Left renal pelvis (tissue), 4 donors: ENCODE results near the gene CDH13. TPM values are rescaled to one million over a fixed set of nuclear protein-coding genes. Genes with fewer than 3 reads are reported as not detected.

Experiments used
- DNase-seq, 4 donors: peaks; one replicate each; pipeline ENCODE4 v3.0.0-alpha.2; 2013; ENCODE audit warnings: low read depth in 4 of 4, low spot score in 3 of 4
- polyA plus RNA-seq, 4 donors: library from polyadenylated mRNA; unstranded; fragments of 120-200 nt; gene quantifications; one replicate each; pipeline ENCODE4 v1.2.1, GENCODE V29; 2013; ENCODE audit not compliant: insufficient read length in 4 of 4

The CDH13 gene
- polyA plus RNA-seq, 4 donors = 4.9 to 18.0 (median 11.3) TPM

DNA sequence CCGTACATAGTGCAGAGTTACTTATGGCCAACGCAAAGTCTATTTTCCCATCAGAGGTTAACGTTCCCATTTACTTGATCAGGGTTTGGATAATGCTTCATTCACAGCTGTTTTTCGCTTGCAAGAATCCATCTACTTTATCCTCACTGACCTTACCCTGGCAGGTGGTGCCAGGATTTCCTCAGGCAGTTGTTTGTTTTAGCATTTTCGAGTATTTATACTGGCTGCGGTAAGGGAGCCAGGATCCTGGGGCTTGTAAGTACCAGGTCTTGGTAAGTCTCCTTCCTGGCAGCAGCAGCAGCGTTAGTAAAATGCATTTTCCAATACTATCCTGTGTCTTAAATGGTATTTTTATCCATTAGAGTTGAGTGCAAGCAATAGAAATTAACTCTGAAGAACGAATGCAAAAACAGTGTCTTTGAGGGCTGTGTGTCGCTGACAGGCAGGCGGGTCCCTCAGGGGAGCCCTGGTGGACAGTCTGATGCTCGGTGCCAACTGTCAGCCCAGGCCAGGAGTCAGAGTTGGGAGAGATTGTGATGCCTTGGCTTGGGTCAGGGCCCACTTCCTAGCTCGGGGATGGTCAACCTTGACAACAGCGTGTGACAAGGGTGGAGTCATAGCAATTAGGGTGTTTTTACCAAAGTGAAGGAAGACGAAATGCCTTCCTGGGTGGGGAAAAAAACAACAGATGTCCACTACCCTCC, 1088.6 kb downstream of the CDH13 start:
- DNase-seq = no peak

DNA sequence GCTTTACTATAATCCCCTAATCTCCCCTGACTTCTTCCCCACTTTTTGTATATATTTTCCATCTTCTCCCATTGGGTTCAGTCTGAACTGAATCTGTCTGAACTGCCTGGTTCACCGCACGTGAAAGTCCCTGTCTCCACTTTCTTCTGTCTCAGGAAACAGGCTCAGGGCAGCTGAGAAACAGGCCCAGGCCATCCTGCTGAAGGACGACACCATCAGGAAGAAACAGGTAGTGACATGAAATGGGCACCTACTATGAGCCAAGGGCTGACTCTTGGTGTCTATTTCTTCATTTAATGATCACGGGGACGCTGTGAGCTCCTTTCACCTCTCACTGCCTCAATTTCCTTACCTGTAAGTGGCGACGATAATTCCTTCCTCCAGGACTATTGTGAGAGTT, 1090.5 kb downstream of the CDH13 start:
- no peak for DNase-seq

DNA sequence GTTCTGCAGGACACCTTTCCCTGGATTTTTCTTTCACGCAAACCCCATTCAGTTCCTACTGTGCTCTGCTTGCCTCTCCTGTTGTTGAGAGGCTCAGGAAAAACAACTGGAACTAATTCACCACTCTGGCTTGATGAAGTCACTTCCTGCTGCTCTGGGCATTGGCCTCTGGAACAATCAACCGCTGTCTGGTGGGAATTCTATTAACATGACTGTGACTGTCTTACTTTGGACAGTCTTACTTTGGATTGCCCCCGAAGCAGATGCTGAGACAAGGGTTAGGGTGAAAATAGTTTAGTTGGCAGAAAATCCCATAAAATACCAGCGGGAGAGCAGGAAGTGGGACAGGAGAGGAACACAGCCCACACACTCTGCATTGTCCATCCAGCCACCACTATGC, 1091.0 kb downstream of the CDH13 start:
- DNase-seq = no peak

DNA sequence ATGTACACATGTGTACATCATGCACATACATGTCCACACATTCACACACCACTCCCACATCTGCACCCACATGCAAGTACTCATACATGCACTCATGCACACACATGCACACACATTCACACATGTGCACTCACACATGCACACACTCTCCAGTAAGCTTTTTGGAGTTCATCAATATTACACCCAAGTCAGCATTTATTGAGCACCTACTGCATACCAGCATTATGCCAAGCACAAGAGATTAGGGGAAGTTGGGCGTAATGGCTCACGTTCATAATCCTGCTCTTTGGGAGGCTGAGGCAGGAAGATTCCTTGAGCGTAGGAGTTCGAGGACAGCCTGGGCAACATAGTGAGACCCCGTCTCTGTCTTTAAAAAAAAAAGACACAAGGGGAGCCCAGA, 1093.4 kb downstream of the CDH13 start:
- DNase-seq = no peak

DNA sequence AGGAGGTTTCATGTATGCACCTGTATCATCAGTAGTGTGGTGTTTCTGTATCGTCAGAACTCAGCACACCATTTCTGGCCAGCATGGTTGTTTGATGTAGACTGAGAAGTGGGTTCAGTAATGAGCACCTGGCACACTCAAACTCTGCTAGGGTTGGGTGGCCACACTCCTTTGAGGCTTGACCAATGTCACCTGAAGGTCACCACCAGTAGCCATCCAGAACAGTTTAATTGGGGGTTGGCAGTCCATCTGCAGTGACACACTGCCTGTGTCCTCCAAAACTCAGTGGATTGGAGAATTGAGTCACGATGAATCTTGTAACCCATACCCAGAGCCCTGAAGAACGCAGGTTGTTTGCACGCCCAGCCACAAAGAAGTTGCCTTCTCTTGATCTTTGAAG, 1094.2 kb downstream of the CDH13 start:
- no peak for DNase-seq

DNA sequence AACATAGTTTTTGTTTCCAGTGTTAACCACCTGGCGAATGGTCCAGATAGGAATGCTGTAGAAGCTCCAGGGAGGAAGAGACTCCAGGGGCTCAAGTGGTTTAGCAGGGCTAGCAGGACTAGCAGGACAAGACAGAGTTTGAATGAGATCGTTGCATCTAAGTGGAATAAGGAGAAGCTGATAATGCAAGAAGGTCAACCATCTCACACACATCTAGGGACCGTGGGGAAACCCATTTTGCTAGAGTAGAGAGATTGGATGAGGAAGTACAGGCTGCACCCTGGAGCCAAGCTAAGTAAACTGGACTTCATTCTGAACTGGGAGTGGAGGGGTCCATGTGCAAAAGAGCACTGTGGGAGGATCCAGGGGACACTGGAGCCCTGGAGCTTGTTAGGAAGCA, 1094.9 kb downstream of the CDH13 start:
- DNase-seq = no peak

DNA sequence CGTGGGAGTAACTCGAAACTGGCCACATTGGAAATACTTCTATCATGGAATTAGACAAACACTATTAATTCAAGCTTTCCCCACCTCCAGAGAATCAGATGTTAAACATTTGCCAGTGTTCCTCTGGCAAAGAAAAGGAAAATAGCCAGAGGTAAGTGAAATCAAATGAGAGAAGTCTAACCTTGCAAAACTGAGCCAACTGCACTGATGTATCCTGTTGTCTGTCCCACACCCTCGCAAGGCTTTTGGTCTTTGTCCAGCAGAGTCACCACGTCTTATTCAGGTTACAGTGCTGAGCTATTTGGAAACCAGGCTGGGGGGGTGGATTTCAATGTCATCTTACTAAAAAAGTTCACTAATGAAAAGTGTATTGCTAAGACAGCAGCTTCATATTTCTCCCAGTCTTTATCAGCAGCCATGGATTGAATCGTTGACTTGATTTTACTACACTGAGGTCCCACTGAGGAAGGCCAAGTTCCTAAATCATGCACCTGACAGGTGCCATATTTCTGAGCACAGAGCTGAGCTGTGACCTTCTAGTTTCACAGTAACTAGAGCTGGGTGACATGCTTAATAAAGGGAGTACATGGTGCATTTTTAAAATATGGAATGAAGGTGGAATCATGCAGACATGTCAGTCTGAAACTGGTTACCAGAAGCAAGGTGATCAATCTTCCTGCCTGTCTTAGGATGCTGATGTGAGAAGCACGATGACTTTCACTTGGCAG, 1095.9 kb downstream of the CDH13 start:
- DNase-seq = no peak

DNA sequence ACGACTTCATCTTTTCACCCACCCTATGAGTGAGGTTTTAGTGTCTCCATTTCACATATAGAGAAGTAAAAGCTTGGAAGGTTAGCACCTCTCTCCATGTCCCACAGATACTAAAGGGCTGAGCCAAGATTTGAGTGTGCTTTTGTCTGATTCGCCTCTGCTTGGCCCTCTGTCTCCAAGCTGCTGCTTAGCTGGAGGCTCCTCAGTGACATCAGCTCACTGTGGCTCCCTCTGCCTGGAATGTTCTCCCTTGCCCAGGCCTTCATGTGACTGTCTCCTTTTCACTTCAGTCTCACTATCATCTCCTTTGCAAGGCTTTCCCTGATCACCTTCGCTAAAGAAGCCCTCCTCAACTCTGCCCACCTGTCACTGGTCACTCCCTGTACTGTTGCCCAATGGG, 1096.5 kb downstream of the CDH13 start:
- no peak for DNase-seq

DNA sequence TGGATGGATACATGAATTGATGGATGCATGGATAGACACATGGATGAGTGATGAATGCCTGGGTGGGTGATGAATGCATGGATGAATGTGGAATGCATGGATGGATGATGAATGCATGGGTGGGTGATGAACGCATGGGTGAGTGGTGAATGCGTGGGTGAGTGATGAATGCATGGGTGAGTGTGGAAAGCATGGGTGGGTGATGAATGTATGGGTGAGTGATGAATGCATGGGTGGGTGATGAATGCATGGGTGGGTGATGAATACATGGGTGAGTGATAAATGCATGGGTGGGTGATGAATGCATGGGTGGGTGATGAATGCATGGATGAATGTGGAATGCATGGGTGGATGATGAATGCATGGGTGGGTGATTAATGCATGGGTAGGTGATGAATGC, 1097.1 kb downstream of the CDH13 start:
- no peak for DNase-seq

DNA sequence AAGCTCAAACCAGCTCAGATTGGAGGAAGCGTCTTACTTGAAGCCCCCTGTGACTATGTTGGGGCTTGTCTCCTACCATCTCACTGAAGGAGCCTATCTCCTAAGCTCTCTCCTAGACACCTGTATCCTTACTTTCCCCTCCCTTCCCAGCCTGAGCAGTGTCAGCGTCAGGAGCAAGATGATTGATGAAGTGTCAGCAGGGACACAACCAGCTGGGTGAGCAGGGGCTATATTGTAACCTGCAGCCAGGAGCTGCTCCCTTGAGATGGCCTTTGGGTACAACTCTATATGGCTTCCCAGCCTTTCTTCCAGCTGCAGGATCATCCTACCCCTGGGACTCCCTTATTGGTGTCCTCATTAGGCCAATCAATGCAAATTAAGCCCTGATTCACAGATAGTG, 1097.8 kb downstream of the CDH13 start:
- no peak for DNase-seq

DNA sequence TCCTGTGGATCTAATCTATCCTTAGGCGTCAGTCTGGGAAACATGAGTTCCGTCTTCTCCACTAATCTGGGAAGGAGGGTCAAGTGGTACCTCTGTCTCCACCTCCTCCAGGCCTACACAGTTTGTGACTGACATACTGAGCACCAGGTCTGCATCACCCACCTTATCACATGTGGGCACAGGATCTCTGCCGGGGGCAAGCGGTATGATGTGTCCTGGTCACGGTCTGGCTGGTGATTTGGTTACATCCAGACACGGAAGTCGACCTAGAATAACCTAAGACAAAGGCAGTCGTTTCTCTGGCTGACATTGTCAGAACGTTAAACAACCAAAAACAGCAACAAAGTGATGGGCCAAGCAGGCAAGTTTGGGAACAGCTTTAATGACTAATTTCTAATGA, 1098.5 kb downstream of the CDH13 start:
- DNase-seq = no peak

DNA sequence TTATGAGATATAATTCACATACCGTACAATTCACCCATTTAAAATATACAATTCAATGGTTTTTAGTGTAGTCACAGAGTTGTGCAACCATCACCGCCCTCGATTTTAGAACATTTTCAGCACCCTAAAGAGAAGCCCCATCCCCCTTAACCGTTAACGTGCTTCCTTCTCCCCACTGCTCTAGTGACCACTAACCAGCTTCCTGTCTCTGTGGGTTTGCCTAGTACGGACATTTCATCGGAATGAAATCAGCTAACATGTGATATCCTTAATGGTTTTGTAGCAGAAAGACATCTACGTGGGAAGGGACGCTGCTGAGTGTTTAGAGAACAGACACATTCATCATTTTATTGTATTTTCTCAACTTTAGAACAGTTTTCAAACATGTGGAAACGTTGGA, 1100.2 kb downstream of the CDH13 start:
- no peak for DNase-seq

DNA sequence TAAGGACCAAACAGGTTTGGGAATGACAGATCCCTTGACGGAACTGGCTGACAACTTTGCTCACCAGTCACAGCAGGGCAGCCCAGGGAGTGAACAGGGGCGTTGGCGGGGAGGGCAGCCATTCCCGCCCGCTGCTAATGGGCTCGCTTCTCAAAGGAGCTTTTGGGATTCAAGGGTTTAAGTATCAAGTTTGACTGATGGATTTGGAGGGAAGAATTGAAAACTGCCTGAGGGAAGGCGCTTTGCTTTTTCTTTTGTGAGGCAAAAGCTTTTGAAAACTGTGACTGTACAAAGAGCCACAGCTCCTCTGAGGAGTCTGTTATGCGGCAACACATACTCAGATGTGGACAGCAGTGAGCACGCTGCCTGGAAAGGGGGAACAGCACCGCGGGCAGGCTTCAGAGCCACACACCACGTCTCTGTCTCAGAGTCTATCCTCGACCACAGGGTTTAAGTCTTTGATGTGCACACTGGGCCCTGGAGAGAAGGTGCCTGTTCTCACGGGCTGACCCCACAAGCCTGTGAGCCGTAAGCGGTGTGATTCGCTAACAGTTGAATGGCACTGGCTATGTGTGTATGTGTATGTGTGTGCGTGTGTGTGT, 1101.1 kb downstream of the CDH13 start:
- DNase-seq = no peak

DNA sequence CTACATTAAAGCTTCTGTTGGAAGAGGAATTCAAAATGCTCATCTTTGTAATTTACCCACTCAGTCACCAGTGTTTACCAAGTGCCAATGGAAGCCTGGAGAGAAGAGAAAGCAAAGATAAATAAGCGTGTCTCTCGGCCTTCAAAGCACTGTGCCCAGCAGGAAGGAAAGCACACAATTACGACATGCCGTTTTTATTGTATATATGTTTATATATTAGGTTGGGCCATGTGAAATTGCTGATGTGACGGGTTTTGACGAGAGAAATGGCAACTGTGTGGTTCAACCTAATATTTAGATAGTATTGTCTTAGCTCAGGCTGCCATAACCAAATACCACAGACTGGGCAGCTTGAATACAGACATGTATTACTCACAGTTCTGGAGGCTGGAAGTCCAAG, 1101.7 kb downstream of the CDH13 start:
- no peak for DNase-seq

DNA sequence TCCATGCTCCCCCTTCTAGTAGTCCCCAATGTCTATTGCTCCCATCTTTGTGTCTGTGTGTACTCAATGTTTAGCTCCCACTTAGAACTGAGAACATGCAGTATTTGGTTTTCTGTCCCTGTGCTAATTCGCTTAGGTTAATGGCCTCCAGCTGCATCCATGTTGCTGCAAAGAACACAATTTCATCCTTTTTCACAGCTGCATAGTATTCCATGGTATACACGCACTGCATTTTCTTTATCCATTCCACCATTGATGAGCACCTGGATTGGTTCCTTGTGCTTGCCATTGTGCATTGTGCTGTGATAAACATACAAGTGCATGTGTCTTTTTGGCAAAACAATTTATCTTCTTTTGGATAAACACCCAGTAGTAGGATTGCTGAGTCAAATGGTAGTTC, 1104.0 kb downstream of the CDH13 start:
- DNase-seq = no peak

DNA sequence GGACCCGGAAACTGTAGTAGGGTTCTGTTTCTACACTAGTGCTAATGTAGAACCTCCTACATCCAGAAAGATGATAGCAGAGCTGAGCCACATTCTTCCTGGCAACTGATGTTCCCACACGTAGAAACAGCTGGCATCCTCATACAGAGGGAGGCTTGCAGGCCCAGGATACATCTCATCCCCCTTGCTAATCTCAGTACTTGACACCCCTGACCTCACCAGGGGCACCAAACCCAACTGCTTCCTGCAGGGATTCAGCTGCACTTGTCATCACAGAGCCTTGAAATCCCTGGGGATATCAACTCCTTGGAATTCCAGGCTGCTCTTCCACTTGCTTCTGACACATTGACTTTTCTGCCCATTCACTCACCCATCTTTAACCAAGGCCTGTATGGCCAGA, 1105.8 kb downstream of the CDH13 start:
- DNase-seq = no peak

DNA sequence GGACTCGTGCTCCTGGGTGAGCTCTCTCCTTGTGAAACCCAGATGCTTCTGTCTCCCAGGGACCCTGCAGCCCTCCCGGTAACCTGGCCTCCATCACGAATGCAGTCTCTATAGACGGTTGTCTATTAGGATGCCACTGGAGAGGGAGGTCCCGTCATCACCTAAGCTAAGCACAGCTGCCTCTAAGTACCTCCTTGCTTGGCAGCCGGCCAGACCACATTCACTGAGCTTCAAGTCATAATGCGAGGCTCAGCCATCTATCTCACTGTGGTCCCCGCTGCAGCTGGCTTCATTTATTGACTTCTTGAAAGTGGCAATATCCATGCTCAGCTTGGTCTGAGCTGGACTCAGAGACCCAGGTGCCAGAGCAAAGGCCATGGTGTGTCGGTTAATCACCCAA, 1106.5 kb downstream of the CDH13 start:
- DNase-seq = no peak

DNA sequence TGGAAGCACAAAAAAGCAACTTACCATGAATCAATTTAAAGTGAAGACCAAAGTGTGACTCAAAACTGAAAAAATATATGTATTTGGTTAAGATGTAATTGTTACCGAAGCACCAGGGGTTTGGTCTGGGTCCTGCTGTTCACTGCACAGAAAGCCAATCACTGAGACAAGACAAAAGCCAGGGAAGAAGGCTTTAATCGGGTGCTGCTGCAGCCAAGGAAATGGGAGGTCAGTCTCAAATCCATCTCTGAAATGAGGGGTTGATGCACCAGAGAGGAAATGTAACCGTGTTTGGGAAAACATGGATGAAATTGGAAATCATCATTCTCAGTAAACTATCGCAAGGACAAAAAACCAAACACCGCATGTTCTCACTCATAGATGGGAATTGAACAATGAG, 1107.4 kb downstream of the CDH13 start:
- no peak for DNase-seq

DNA sequence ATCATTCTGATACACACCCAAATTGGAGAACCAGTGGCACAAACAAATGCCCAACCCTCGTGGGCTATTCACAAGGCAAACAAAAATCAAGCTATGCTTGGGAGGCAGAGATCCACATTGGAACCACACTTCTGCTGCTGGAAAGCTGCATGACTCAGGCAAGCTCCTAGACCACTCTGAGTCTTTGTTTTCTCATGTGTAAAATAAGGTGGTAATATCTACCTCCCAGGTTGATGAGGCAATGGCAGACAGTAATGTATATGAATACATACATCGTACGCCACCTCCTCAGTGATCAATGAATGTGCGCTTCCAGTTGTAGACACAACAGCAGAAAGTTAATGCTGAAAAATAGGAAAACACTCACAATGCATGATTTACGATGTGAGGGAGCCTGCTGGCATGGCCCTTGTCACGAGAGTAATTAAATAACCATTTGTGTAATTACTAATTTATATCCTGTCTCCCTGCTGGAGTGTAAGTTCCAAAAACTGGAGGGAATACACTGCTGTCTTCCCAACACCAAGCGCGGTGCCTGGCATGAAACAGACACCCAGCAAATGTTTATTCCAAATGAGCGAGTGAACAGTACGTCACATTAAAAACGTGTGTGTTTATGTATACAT, 1111.1 kb downstream of the CDH13 start:
- no peak for DNase-seq

DNA sequence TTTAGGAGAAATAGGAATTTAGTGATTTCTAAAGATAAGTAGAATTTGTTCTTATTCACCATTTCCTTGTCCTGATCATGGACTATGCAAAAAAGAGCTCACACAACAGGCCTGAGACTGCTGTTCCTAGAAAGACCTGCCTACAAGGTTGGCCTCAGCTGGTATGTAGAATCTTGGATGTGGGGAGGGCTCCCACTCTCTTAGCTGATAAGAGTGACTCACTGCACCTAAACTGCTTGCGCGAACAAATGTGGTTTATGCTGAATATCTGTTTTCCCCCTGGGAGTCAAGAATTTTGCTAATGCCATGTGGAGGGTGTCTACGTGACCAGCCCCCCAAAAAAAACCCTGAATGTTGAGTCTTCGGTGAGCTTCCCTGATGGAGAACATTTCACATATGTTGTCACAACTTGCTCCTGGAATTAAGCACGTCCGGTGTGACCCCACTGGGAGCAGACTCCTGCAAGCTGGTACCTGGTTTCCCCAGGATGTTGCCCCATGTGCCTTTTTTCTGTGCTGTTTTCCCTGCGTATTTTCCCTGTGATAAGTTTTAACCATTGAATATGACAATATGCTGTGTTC, 1112.2 kb downstream of the CDH13 start:
- DNase-seq = no peak

DNA sequence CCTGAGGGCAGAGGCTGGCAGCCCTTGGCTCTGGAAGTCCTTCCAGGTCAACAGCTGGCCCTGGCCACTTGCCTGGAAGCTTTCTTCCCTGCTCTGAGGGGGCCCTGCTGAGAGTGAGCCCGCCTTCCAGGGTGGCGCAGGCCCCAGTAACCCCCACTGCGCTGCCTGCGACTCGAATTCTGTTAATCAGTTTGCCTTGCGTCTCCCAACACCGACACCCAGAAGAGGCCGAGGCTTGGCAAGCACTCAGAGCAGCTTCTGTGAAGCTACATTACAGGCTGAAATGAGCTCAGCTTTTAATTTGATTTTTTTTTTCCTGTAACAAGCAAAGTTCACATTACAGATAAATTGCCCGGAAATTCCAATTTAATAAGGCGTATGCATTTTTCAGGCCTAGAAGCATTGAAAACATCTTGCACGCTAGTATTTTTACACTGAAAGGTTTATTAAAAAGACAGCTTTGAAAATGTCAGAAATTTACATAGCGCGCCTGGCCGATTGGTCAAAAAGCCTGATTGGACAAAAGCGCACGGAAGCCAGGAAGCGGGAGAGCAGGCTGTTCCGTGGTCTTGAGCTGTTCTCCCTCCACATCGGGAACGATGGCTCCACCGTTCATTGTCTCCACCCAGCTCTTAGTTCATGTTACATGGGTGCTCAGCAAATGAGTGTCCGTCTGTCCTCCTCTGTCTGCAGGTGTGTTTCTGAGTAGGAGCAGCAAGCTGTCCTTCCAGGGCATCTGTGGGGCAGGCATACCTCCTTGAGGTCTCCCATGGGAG, 1115.5 kb downstream of the CDH13 start:
- no peak for DNase-seq
